SJCRH30 (cell line): ENCODE results near the gene SLC47A1. TPM values are rescaled to one million over a fixed set of nuclear protein-coding genes. Genes with fewer than 3 reads are reported as not detected.
"Not testable (repeated sequence)": the region's sequence is repeated elsewhere in the genome, so short reads cannot be mapped to it uniquely, and the experiment has no call there.

Experiments used
- DNase-seq, 2 experiments: peaks; one replicate each; pipeline ENCODE4 v3.0.0-alpha.2; 2015 to 2020
- H3K27ac ChIP-seq: fragments of 250-450 bp; sonication (Bioruptor Pico); 2 replicates; pipeline ENCODE4 v1.5.1; 2020; ENCODE audit warnings: mild to moderate bottlenecking, moderate library complexity
- H3K27me3 ChIP-seq: fragments of 250-450 bp; sonication (Bioruptor Pico); 2 replicates; pipeline ENCODE4 v1.5.1; 2020; ENCODE audit warnings: mild to moderate bottlenecking, moderate library complexity
- H3K36me3 ChIP-seq: fragments of 250-450 bp; sonication (Bioruptor Pico); 2 replicates; pipeline ENCODE4 v1.5.1; 2020; ENCODE audit warnings: mild to moderate bottlenecking, moderate library complexity
- H3K4me1 ChIP-seq: fragments of 250-450 bp; sonication (Bioruptor Pico); 2 replicates; pipeline ENCODE4 v1.5.1; 2020; ENCODE audit warnings: mild to moderate bottlenecking, moderate library complexity
- H3K4me3 ChIP-seq: fragments of 250-450 bp; sonication (Bioruptor Pico); 2 replicates; pipeline ENCODE4 v1.5.1; 2020; ENCODE audit warnings: mild to moderate bottlenecking, moderate library complexity
- H3K9me3 ChIP-seq: fragments of 250-450 bp; sonication (Bioruptor Pico); replicated peaks from 2 replicates; pipeline ENCODE4 v1.5.1; 2020; ENCODE audit warnings: mild to moderate bottlenecking, moderate library complexity
- total RNA-seq: library from RNA; depleted of rRNA; stranded (reverse); fragments of >200 nt; shearing (Covaris generic); gene quantifications from 2 replicates; pipeline ENCODE4 v1.2.3, GENCODE V29; 2014

SLC47A1 gene
- total RNA-seq, 1 experiment from 2014 or later = not detected

- not testable (repeated sequence) for DNase-seq, H3K4me3 ChIP-seq, H3K4me1 ChIP-seq, H3K27ac ChIP-seq, H3K27me3 ChIP-seq, H3K9me3 ChIP-seq, H3K36me3 ChIP-seq
These were observed 46.9 kb downstream of the SLC47A1 start for GRCh38 chr17:19580566-19580920.

DNA sequence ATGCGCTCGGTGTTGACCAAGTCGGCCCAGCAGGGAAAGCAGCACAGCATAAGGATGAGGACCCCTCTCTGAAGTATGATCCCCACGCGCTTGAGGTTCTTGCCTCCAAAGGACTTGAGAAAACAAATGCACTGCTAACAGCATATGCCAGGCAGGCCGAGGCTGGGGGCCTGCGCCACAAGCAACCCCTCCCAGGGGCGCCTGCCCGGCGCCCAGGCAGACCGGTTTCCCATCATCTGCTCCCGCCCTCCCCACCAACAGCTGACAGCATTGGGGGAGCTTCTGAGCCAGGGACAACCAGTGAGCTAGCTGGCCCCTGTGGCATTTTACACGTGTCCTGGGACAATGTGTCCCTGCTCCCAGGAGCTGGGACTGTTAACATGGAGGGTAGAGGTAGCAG, 48.5 kb downstream of the SLC47A1 start:
- H3K27ac ChIP-seq, H3K27me3 ChIP-seq, H3K4me3 ChIP-seq, H3K4me1 ChIP-seq, H3K36me3 ChIP-seq, H3K9me3 ChIP-seq, DNase-seq: not testable (repeated sequence)

GRCh38 chr17:19583871-19584270, 50.2 kb downstream of the SLC47A1 start:
- DNase-seq = no peak
- no peaks in the 10 kb centered on the region for H3K36me3 ChIP-seq

DNA sequence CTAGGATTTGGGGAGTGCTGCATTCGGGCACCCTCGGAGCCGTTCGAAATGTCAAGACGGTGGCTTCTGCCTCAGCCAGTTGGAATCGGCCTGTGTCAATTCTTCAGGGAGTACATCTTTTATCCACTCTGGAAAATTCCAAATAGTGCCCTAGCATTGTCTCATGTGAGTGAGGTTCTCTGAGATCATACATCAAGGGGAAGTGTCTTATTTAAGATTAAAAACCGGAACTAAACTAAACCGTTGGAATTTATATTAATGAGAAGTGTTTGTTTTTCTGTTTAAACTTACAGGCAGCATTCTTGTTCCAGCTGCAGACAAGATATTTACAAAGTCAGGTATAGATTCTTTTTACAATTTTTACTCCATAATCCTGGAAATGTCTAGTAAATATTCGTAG, 56.8 kb downstream of the SLC47A1 start:
- no peaks in the 10 kb centered on the region for H3K4me1 ChIP-seq
- H3K27ac ChIP-seq = no peak overlapping the region
- no peak overlapping the region for H3K4me3 ChIP-seq
- DNase-seq = no peak
- no peaks in the 10 kb centered on the region for H3K9me3 ChIP-seq
- no peaks in the 10 kb centered on the region for H3K36me3 ChIP-seq
- peaks cover 9% of the 10 kb centered on the region for H3K27me3 ChIP-seq

More at GRCh38 chr17:19583871-19584270, 50.2 kb downstream of the SLC47A1 start:
- Histone ChIP-seq H3K4me1 (no peaks in the 10 kb centered on the region), H3K9me3 (no peaks in the 10 kb centered on the region), H3K27me3 (peaks cover 4% of the 10 kb centered on the region; the same call in 1 of the 2 replicates), H3K27ac (no peak overlapping the region), H3K4me3 (no peak overlapping the region)

GRCh38 chr17:19590912-19591551, 57.4 kb downstream of the SLC47A1 start:
- Histone ChIP-seq H3K36me3 (no peaks in the 10 kb centered on the region), H3K27me3 (peaks cover 9% of the 10 kb centered on the region), H3K4me1 (no peaks in the 10 kb centered on the region), H3K27ac (no peak overlapping the region), H3K4me3 (no peak overlapping the region), H3K9me3 (no peaks in the 10 kb centered on the region)
- no peak for DNase-seq

DNA sequence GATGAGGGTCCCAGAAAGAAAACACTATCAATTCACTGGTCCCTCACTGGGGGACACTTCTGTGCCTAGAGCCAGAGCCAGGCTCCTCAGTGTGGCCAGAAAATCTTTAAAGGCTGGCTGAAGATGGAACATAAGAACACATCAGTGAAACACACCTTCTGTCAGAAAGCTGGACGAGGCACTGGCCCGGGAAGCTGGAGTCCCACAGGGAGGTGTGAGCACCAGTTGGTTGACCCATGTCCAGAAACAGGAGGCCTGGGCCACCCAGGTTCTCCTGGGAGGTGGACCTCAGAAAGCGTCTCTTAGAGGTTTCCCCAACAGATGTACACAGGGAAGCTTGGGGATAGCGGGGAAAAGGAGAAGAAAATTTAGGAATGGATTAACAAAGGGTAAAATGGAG, 58.7 kb downstream of the SLC47A1 start:
- no peak for DNase-seq
- Histone ChIP-seq H3K4me1 (no peaks in the 10 kb centered on the region), H3K4me3 (no peak overlapping the region), H3K27me3 (peaks cover 9% of the 10 kb centered on the region), H3K36me3 (no peaks in the 10 kb centered on the region), H3K27ac (no peak overlapping the region), H3K9me3 (no peaks in the 10 kb centered on the region)

GRCh38 chr17:19596869-19597268, 63.2 kb downstream of the SLC47A1 start:
- H3K27me3 ChIP-seq = peaks cover under 1% of the 10 kb centered on the region; the same call in 1 of the 2 replicates
- no peak overlapping the region for H3K27ac ChIP-seq
- H3K4me3 ChIP-seq = no peak overlapping the region
- no peaks in the 10 kb centered on the region for H3K4me1 ChIP-seq
- H3K36me3 ChIP-seq = no peaks in the 10 kb centered on the region
- DNase-seq = no peak
- no peaks in the 10 kb centered on the region for H3K9me3 ChIP-seq

DNA sequence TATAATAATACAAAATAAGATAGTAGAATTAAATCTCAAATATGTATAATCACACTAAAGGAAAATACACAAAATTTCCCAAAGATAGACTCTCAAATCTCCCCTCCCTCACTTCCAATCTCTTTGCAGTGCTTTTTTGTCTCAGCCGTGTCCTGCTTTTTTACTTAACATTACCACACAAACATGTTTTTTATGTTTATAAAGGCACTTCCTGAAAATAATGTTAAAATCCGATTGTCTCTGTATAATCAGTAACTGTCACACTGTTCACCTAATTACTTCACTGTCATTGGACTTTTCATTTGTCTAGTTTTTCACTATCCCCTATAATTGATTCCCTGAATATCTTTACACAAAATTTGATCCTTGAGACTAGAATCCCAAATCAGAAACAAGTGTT, 76.7 kb downstream of the SLC47A1 start:
- H3K9me3 ChIP-seq = no peaks in the 10 kb centered on the region
- no peak overlapping the region for H3K4me3 ChIP-seq
- H3K27ac ChIP-seq = no peak overlapping the region
- no peak for DNase-seq
- H3K36me3 ChIP-seq = no peaks in the 10 kb centered on the region
- H3K27me3 ChIP-seq = peaks cover 5% of the 10 kb centered on the region
- no peaks in the 10 kb centered on the region for H3K4me1 ChIP-seq

- Histone ChIP-seq H3K27ac (no peak overlapping the region), H3K36me3 (no peaks in the 10 kb centered on the region), H3K4me3 (no peak overlapping the region), H3K9me3 (no peaks in the 10 kb centered on the region), H3K4me1 (no peaks in the 10 kb centered on the region), H3K27me3 (peaks cover 10% of the 10 kb centered on the region)
- no peak for DNase-seq
These were observed 77.2 kb downstream of the SLC47A1 start for GRCh38 chr17:19610879-19611278.

- no peak for DNase-seq
- no peaks in the 10 kb centered on the region for H3K36me3 ChIP-seq
- no peaks in the 10 kb centered on the region for H3K4me1 ChIP-seq
- H3K4me3 ChIP-seq = no peak overlapping the region
- H3K27me3 ChIP-seq = peaks cover 7% of the 10 kb centered on the region
- no peak overlapping the region for H3K27ac ChIP-seq
- peaks cover 10% of the 10 kb centered on the region; the same call in 1 of the 2 replicates for H3K9me3 ChIP-seq
These were observed 80.3 kb downstream of the SLC47A1 start for GRCh38 chr17:19613979-19614378.

- H3K4me1 ChIP-seq = no peaks in the 10 kb centered on the region
- no peaks in the 10 kb centered on the region for H3K36me3 ChIP-seq
- H3K9me3 ChIP-seq = peaks cover 20% of the 10 kb centered on the region
- H3K27me3 ChIP-seq = peaks cover 7% of the 10 kb centered on the region
- no peak overlapping the region for H3K27ac ChIP-seq
- no peak overlapping the region for H3K4me3 ChIP-seq
- no peak for DNase-seq
These were observed 81.2 kb downstream of the SLC47A1 start for GRCh38 chr17:19614900-19615299.

DNA sequence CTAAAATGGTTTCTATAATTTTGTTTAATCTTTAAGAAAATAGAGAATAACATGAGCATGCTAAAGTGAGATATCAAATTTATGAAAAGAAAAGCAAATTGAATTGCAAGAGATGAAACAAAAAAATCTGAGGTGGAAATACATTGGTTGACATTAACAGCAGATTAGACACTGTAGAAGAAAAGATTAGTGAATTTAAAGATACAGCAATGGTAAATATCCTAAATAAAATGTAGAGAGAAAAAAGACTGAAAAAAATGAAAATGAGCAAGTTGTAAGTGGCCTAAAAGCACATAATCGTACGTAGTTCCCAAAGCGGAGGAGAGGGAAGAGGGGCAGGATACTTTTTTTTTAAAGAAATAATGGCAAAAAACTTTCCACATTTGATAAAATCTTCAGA, 84.4 kb downstream of the SLC47A1 start:
- DNase-seq = no peak
- Histone ChIP-seq H3K27ac (no peak overlapping the region), H3K9me3 (peaks cover 27% of the 10 kb centered on the region), H3K27me3 (peaks cover 7% of the 10 kb centered on the region), H3K4me1 (no peaks in the 10 kb centered on the region), H3K36me3 (no peaks in the 10 kb centered on the region), H3K4me3 (no peak overlapping the region)

- H3K27me3 ChIP-seq = peaks cover 7% of the 10 kb centered on the region; the same call in 1 of the 2 replicates
- no peak for DNase-seq
- no peak overlapping the region for H3K27ac ChIP-seq
- no peaks in the 10 kb centered on the region for H3K4me1 ChIP-seq
- H3K36me3 ChIP-seq = no peaks in the 10 kb centered on the region
- H3K4me3 ChIP-seq = no peak overlapping the region
- peaks cover 27% of the 10 kb centered on the region for H3K9me3 ChIP-seq
These were observed 86.2 kb downstream of the SLC47A1 start for GRCh38 chr17:19619705-19620325.

- Histone ChIP-seq H3K27me3 (no peaks in the 10 kb centered on the region), H3K36me3 (no peaks in the 10 kb centered on the region), H3K4me3 (no peak overlapping the region), H3K4me1 (no peaks in the 10 kb centered on the region), H3K9me3 (peaks cover 27% of the 10 kb centered on the region), H3K27ac (no peak overlapping the region)
- no peak for DNase-seq
These were observed 88.0 kb downstream of the SLC47A1 start for GRCh38 chr17:19621697-19622096.

- H3K27me3 ChIP-seq = no peaks in the 10 kb centered on the region
- H3K36me3 ChIP-seq = no peaks in the 10 kb centered on the region
- H3K9me3 ChIP-seq = no peaks in the 10 kb centered on the region
- H3K27ac ChIP-seq = no peak overlapping the region
- H3K4me1 ChIP-seq = peaks cover 3% of the 10 kb centered on the region; the same call in 1 of the 2 replicates
- DNase-seq = no peak
- H3K4me3 ChIP-seq = no peak overlapping the region
These were observed 92.4 kb downstream of the SLC47A1 start for GRCh38 chr17:19626079-19626478.
